Left ventricle myocardium inferior (tissue), 1 donor: ENCODE measurements around the gene LCAT. TPM values are rescaled to one million over a fixed set of nuclear protein-coding genes. Genes with fewer than 3 reads are reported as not detected.

Experiments
- DNase-seq: peaks from one replicate; pipeline ENCODE4 v3.0.0-alpha.2; 2020
- H3K27ac ChIP-seq: fragments of 200-600 bp; replicated peaks from 2 replicates; pipeline ENCODE4 v1.8.0; 2021
- H3K27me3 ChIP-seq: fragments of 200-600 bp; 2 replicates; pipeline ENCODE4 v1.8.0; 2021; ENCODE audit warnings: low read depth
- H3K36me3 ChIP-seq: fragments of 200-600 bp; 2 replicates; pipeline ENCODE4 v1.8.0; 2021
- H3K4me1 ChIP-seq: fragments of 200-600 bp; 2 replicates; pipeline ENCODE4 v1.8.0; 2021
- H3K4me3 ChIP-seq: fragments of 200-600 bp; 2 replicates; pipeline ENCODE4 v1.8.0; 2021; ENCODE audit warnings: mild to moderate bottlenecking, moderate library complexity
- H3K9me3 ChIP-seq: fragments of 200-600 bp; replicated peaks from 2 replicates; pipeline ENCODE4 v1.8.0; 2021
- intact Hi-C: fragments of 100-400 bp; cut with micrococcal nuclease; formaldehyde crosslinking; loops from one replicate; pipeline ENCODE4 v1.11.0; 2022
- total RNA-seq: library from RNA; stranded (reverse); fragmentation: NEBNext Ultra II Directional; extraction: Animal tissue kit (Norgen Biotek cat#: 25700); gene quantifications from one replicate; pipeline ENCODE4 v1.2.1, GENCODE V29; 2021
- TF ChIP-seq, protein P1 (sequence below): fragments of 200-600 bp; IDR thresholded peaks from 2 replicates; pipeline ENCODE4 v1.8.0; 2021; ENCODE audit warnings: antibody characterized with exemption, mild to moderate bottlenecking, borderline replicate concordance
- donor health status: DM: no; HTN: yes; CAD: no; lungs with severe emphysema.

LCAT gene
- total RNA-seq, 1 donor from 2014 or later: 23.2 TPM

DNA sequence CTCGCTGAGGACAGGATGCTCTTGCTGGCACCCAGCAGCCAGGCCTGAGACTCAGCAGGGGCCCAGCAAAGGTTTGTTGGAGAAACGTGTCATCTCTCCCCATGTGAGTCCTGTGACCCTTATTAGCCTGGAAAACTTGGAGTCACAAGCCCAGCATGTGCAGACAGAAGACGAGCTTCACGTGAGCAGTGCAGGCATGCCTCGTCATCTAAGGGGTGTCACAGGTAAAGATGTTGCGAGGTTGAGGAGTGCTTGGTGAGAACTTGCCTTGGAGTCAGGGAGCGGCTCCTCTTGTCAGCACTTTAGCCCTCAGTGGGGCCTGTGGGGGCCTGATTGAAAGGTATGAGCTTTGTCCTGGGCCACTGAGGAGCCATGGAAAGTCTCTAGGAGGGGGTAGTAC lies 10.1 kb downstream of the LCAT start:
- H3K4me1 ChIP-seq: peaks cover 40% of the 10 kb centered on the region
- peaks cover 21% of the 10 kb centered on the region for H3K36me3 ChIP-seq
- no peak overlapping the region for H3K27ac ChIP-seq
- TF ChIP-seq, protein P1, sequence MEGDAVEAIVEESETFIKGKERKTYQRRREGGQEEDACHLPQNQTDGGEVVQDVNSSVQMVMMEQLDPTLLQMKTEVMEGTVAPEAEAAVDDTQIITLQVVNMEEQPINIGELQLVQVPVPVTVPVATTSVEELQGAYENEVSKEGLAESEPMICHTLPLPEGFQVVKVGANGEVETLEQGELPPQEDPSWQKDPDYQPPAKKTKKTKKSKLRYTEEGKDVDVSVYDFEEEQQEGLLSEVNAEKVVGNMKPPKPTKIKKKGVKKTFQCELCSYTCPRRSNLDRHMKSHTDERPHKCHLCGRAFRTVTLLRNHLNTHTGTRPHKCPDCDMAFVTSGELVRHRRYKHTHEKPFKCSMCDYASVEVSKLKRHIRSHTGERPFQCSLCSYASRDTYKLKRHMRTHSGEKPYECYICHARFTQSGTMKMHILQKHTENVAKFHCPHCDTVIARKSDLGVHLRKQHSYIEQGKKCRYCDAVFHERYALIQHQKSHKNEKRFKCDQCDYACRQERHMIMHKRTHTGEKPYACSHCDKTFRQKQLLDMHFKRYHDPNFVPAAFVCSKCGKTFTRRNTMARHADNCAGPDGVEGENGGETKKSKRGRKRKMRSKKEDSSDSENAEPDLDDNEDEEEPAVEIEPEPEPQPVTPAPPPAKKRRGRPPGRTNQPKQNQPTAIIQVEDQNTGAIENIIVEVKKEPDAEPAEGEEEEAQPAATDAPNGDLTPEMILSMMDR: no peak
- H3K27me3 ChIP-seq: no peaks in the 10 kb centered on the region
- H3K9me3 ChIP-seq: no peaks in the 10 kb centered on the region
- no peak overlapping the region for H3K4me3 ChIP-seq
- intact Hi-C loops: no loop called here
- DNase-seq: no peak

DNA sequence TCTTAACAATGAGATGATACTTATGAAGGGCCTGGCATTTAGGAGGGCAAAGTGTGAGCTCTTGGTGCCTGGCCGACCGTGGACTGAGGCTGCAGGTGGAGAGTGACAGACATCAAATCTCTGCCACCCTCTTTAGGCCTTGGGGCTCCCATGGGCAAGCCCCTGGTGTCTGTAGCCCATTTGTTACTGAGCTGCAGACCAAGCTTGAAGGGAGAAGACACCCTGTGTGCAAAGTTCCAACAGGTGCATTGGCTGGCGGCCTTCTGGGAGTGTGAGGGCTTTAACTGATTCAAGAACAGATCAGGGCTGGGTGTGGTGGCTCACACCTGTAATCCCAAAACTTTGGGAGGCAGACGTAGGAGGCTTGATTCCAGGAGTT lies 11.5 kb downstream of the LCAT start:
- Histone ChIP-seq H3K27ac (no peak overlapping the region), H3K4me3 (no peak overlapping the region), H3K27me3 (no peaks in the 10 kb centered on the region), H3K9me3 (no peaks in the 10 kb centered on the region), H3K4me1 (peaks cover 44% of the 10 kb centered on the region), H3K36me3 (peaks cover 30% of the 10 kb centered on the region)
- DNase-seq: no peak
- TF ChIP-seq, protein P1: no peak
- intact Hi-C loops: no loop called here

DNA sequence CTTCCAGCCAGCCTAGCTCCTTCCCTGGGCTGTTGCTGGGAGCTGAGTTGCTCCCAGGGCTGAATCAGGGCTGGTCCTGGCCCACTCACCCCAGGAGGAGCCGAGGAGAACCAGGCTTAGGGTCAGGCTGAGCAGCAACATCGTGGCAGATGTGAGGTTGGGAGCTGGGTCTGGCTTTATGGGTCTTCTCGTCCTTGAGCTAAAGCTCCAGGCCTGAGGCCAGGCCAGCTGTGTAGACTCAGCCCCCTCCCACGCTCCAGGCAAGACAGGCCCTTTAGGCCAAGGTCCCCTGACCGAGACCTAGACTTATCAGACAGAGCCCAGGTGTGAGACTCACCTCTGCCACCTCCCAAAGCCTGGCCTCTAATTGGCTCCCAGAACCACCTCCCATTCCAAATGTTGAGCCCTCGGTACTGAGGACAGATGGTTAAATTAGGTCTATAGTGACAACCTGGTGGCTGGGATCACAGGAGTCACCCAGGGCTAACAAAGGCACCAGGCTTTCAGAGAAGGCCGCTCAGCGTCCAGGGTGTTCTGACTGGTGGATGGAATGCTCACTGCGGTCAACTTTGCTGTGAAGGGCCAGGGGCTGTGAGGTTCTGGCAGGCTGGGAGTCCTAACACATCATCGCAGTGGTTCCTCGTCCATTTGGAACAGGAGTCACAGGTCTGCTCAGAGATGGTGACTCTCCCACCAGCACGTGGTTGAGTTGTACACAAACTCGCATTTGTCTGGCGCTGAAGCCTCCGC lies 12.0 kb downstream of the LCAT start, which contains the start of gene CTRL:
Gene CTRL (minus strand): TSS at position 151 of the 750 bp plus-strand sequence. CDS start 10 bp downstream, at position 141.
- Histone ChIP-seq H3K9me3 (no peaks in the 10 kb centered on the region), H3K4me1 (peaks cover 41% of the 10 kb centered on the region), H3K36me3 (peaks cover 34% of the 10 kb centered on the region), H3K4me3 (no peak within 1 kb of the TSS), H3K27me3 (no peaks in the 10 kb centered on the region), H3K27ac (no peak within 1 kb of the TSS)
- TF ChIP-seq, protein P1: no peak
- intact Hi-C loops: no loop called here
- no peak for DNase-seq

DNA sequence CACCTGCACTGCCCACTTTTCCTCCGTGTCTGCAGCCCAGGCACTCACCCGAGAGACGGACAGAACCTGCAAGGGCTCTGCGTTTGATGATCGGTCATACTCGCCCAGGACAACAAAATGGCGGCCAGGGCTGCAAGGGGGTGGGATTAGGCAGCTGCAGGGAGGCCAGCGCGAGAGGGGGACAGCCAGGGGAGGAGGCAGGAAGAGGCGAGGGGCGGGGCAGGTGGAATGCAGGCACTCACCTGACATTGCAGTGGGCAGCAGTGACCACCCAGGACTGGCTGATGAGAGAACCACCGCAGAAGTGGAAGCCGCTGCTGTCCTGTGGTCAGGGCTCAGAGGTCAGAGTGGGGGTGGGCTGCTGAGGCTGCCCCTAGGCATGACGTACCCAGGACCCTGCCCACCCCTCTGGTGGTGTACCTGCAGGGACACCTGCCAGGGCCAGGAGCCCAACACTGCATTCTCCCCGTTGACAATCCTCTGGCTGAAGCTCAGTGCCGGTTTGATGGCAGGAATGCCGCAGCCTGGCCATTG lies 13.2 kb downstream of the LCAT start:
- TF ChIP-seq, protein P1: no peak
- Histone ChIP-seq H3K4me1 (peaks cover 41% of the 10 kb centered on the region), H3K36me3 (peaks cover 34% of the 10 kb centered on the region), H3K27ac (no peak overlapping the region), H3K9me3 (no peaks in the 10 kb centered on the region), H3K27me3 (no peaks in the 10 kb centered on the region), H3K4me3 (no peak overlapping the region)
- intact Hi-C loops: no loop called here
- no peak for DNase-seq

DNA sequence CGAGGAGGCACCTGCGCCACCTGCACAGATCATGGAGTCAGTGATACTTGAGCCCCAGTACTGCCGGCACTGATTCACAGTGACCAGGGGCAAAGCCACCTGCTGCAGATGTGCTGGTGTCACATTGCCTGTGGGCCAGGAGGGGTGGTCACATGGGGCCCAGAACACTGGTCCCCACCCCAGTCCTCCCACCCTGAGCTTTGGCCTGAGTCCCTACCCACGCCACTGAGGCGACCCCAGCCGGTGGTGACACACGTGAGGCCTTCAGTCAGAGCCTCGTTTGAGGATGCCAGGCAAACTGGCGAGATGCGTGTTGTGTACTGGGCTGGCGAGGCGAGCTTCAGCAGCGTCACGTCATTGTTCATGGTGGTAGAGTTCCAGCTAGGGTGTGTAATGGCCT lies 13.7 kb downstream of the LCAT start:
- TF ChIP-seq, protein P1: no peak
- Histone ChIP-seq H3K27ac (no peak overlapping the region), H3K9me3 (no peaks in the 10 kb centered on the region), H3K4me1 (peaks cover 42% of the 10 kb centered on the region), H3K36me3 (peaks cover 34% of the 10 kb centered on the region), H3K4me3 (no peak overlapping the region), H3K27me3 (no peaks in the 10 kb centered on the region)
- intact Hi-C loops: no loop called here
- no peak for DNase-seq
